Measurements from ENCODE around the gene SRRT. TPM values are rescaled to one million over a fixed set of nuclear protein-coding genes. Genes with fewer than 3 reads are reported as not detected.

The SRRT gene
- total and polyA plus RNA-seq, 10 of the 15 experiments (the other 5 are each of a cell fraction or from before 2014, with no cell fraction given): 11.1 to 254 (median 111) TPM

GRCh38 chr7:100859856-100860255 is 15.0 kb upstream of the SRRT start (continued):
- TF ChIP-seq HSF1 (IDR thresholded peaks at IDR 0.05; ENCODE audit: low read depth, low read length): no peak
- TF ChIP-seq NR2C1 (IDR thresholded peaks at IDR 0.05): no peak
- TF ChIP-seq TCF12 (IDR thresholded peaks at IDR 0.05; ENCODE audit: low read depth, low read length): no peak

- Histone ChIP-seq H3K9me3 (replicated peaks; ENCODE audit: control insufficient read depth, insufficient read depth, low read length) (no peaks in the 10 kb centered on the region), H3K4me1 (ENCODE audit: control insufficient read depth, insufficient read depth, low read length) (no peaks in the 10 kb centered on the region), H2AFZ (ENCODE audit: control insufficient read depth, low read depth, low read length) (no peak overlapping the region), H3K27ac (ENCODE audit: control insufficient read depth, insufficient read depth) (no peak overlapping the region), H3K79me2 (ENCODE audit: control insufficient read depth, insufficient read depth, low read length) (no peaks in the 10 kb centered on the region), H3K4me2 (ENCODE audit: control insufficient read depth, insufficient read depth) (no peak overlapping the region), H3K27me3 (replicated peaks in 1 of 2; ENCODE audit: control insufficient read depth in 2 of 2, insufficient read depth in 2 of 2, low read length in 1 of 2) (no peaks in the 10 kb centered on the region), H3K36me3 (ENCODE audit: control insufficient read depth in 2 of 2, insufficient read depth in 2 of 2, low read length in 1 of 2) (peaks cover 4 to 8% of the 10 kb centered on the region in 2 experiments; a peak in 3 of 4 replicates), H3K4me3 (no peak overlapping the region), H4K20me1 (ENCODE audit: control insufficient read depth, insufficient read depth) (no peaks in the 10 kb centered on the region), H3K9ac (ENCODE audit: control insufficient read depth, insufficient read depth, low read length) (no peak overlapping the region)
- in situ Hi-C loops (cut with MboI) (no loop called here), intact Hi-C loops (cut with micrococcal nuclease; ENCODE audit: unreplicated experiment) (no loop called here)
- SMC1A ChIA-PET (ENCODE audit: uncharacterized antibody, unreplicated experiment): no interaction called here
- no TSS peak for BruUV-seq (replicated peaks)
- CTCF ChIA-PET: interaction anchor here (0.7 kb wide), 1 partner anchor 9 kb away, joined by 4 read pairs; the partner anchor contains the start of gene SLC12A9
- 93% methylated on average over 18 of the region's 18 CpGs for WGBS (ENCODE audit: insufficient coverage, insufficient replicate concordance, low lambda C conversion rate, missing lambda C conversion rate)
- POLR2A ChIA-PET: interaction anchor here (0.6 kb wide), 1 partner anchor 316 kb away, joined by 3 read pairs; no protein-coding TSS in a partner anchor
- DNase-seq (ENCODE audit: low read depth, low spot score): no peak
- FAIRE-seq: no peak
- ATAC-seq: no peak
- RAD21 ChIA-PET (ENCODE audit: unreplicated experiment): interaction anchor here (0.9 kb wide), 1 partner anchor 9 kb away, joined by 3 read pairs; the partner anchor contains the start of gene SLC12A9
- TF ChIP-seq RAD21 (IDR thresholded peaks at IDR 0.05; ENCODE audit: insufficient read depth, low read depth, low read length) (no peak), CHD2 (IDR thresholded peaks at IDR 0.05; ENCODE audit: borderline replicate concordance, low read depth, low read length) (no peak), NR2C2 (IDR thresholded peaks at IDR 0.05; ENCODE audit: borderline replicate concordance, control insufficient read depth, insufficient read length, low read depth) (no peak), RBBP5 (conservative IDR thresholded peaks at IDR 0.05) (no peak), RFX5 (IDR thresholded peaks at IDR 0.05; ENCODE audit: low read depth, low read length) (no peak), GABPA (IDR thresholded peaks at IDR 0.05; ENCODE audit: low read depth) (no peak), SP1 (IDR thresholded peaks at IDR 0.05; ENCODE audit: low read depth, low read length) (no peak), MEF2A (IDR thresholded peaks at IDR 0.05; ENCODE audit: insufficient read depth, low read depth, low read length) (no peak), BCL3 (IDR thresholded peaks at IDR 0.05; ENCODE audit: borderline replicate concordance, insufficient read depth, low read depth, low read length, poor library complexity, severe bottlenecking) (no peak), TCF7 (IDR thresholded peaks at IDR 0.05; ENCODE audit: borderline replicate concordance) (no peak), SMARCA5 (IDR thresholded peaks at IDR 0.05) (no peak), PKNOX1 (IDR thresholded peaks at IDR 0.05) (no peak), YBX1 (IDR thresholded peaks at IDR 0.05) (no peak)
Measured at GRCh38 chr7:100860702-100861615, 13.9 kb upstream of the SRRT start.
